Dedifferentiated amniotic fluid mesenchymal stem cell (primary cell): Measurements from ENCODE around the gene SCML1.

Experiments used
- DNase-seq: peaks from one replicate; pipeline ENCODE4 v3.0.0-alpha.2; 2016; ENCODE audit errors: extremely low spot score

The SCML1 gene

GRCh38 chrX:17788956-17789562 lies 51.8 kb downstream of the SCML1 start:
- DNase-seq, result no peak

DNA sequence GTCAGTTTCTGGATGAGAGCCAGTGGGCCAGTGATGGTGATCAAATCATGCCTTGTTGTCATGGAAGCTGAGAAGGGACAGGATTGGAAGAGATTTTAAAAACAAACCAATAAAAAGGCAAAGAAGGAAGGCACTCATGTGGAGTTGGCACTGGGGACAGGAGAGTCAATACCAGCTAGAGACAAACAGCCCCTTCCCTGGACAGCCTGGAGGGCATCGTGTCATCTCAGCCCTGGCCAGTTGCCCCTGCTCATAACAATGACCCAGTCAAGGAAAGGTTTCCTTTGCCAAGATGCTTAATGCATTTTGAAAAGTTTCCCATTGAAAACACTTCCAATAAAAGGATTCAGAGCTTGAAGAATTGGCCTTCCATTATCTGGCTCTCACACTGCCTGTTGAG lies 55.5 kb downstream of the SCML1 start:
- DNase-seq, result no peak

GRCh38 chrX:17798921-17799320 lies 61.6 kb downstream of the SCML1 start:
- DNase-seq, result no peak

DNA sequence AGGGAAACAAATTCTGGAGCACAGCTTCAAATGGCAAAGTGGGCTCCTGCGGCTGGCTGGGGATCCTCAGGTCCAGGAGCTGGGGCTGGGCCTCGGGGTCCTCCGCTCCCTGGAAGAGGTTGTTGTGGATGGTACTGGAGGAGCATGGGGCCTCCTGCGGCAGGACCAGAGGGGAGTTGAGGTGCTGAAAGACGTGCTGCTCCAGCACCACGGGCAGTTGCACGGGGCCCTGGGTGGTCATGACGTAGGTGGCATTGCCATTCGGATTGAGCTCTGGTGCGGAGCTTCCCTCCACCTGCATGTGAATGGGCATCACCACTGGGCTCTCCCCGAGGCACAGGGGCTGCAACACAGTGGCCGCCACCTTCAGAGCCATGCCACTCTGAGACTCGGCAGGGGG lies 64.1 kb downstream of the SCML1 start:
- no peak for DNase-seq

GRCh38 chrX:17802756-17803155 lies 65.5 kb downstream of the SCML1 start:
- DNase-seq, result no peak

GRCh38 chrX:17803449-17803848 lies 66.2 kb downstream of the SCML1 start:
- DNase-seq, result no peak
